ENCODE measurements around the gene FAM163B.

Gene FAM163B

GRCh38 chr9:133634081-133634691 lies 25.0 kb upstream of the FAM163B start:
- Histone ChIP-seq H4K20me1 (ENCODE audit: control insufficient read depth, insufficient read depth, low read depth, low read length) (no peaks in the 10 kb centered on the region), H3K9me2 (replicated peaks; ENCODE audit: control insufficient read depth, low read length) (no peaks in the 10 kb centered on the region), H3K36me3 (ENCODE audit: control insufficient read depth, low read length) (no peaks in the 10 kb centered on the region), H3K4me2 (ENCODE audit: low read length) (no peak overlapping the region), H3F3A (ENCODE audit: control insufficient read depth, insufficient read depth) (no peaks in the 10 kb centered on the region), H3K9me3 (ENCODE audit: control insufficient read depth, insufficient read depth, low read length) (no peaks in the 10 kb centered on the region), H3K79me2 (ENCODE audit: control insufficient read depth, low read length) (no peaks in the 10 kb centered on the region), H3K27me3 (ENCODE audit: control insufficient read depth, low read length) (no peaks in the 10 kb centered on the region; the same call in 1 of the 2 replicates), H3K4me3 (ENCODE audit: low read length) (no peak overlapping the region), H3K4me1 (ENCODE audit: control insufficient read depth, low read length) (no peaks in the 10 kb centered on the region), H3K27ac (ENCODE audit: low read depth, low read length) (no peak overlapping the region)
- TF ChIP-seq CTCF (IDR thresholded peaks at IDR 0.05; ENCODE audit: low read depth, low read length, poor library complexity, severe bottlenecking), result no peak
- no peak for TF ChIP-seq EZH2phosphoT487 (IDR thresholded peaks at IDR 0.05; ENCODE audit: borderline replicate concordance, low read length)

- no peak overlapping the region for H3K27ac ChIP-seq (ENCODE audit: low read depth, low read length)
- H3K4me1 ChIP-seq (ENCODE audit: control insufficient read depth, low read length), result no peaks in the 10 kb centered on the region
- TF ChIP-seq EZH2phosphoT487 (IDR thresholded peaks at IDR 0.05; ENCODE audit: borderline replicate concordance, low read length), result no peak
- no peak for TF ChIP-seq CTCF (IDR thresholded peaks at IDR 0.05; ENCODE audit: low read depth, low read length, poor library complexity, severe bottlenecking)
- no peaks in the 10 kb centered on the region for H3K9me2 ChIP-seq (replicated peaks; ENCODE audit: control insufficient read depth, low read length)
- H3K36me3 ChIP-seq (ENCODE audit: control insufficient read depth, low read length), result no peaks in the 10 kb centered on the region
- no peaks in the 10 kb centered on the region for H3K79me2 ChIP-seq (ENCODE audit: control insufficient read depth, low read length)
- H3K4me2 ChIP-seq (ENCODE audit: low read length), result no peak overlapping the region
- H3K9me3 ChIP-seq (ENCODE audit: control insufficient read depth, insufficient read depth, low read length), result no peaks in the 10 kb centered on the region
- H3K4me3 ChIP-seq (ENCODE audit: low read length), result no peak overlapping the region
- H4K20me1 ChIP-seq (ENCODE audit: control insufficient read depth, insufficient read depth, low read depth, low read length), result no peaks in the 10 kb centered on the region
- H3F3A ChIP-seq (ENCODE audit: control insufficient read depth, insufficient read depth), result no peaks in the 10 kb centered on the region
- H3K27me3 ChIP-seq (ENCODE audit: control insufficient read depth, low read length), result no peaks in the 10 kb centered on the region; the same call in 1 of the 2 replicates
Measured at GRCh38 chr9:133633681-133634080, 24.5 kb upstream of the FAM163B start.

- no peak overlapping the region for H3K4me3 ChIP-seq (ENCODE audit: low read length)
- no peak overlapping the region for H3K4me2 ChIP-seq (ENCODE audit: low read length)
- TF ChIP-seq EZH2phosphoT487 (IDR thresholded peaks at IDR 0.05; ENCODE audit: borderline replicate concordance, low read length) (no peak), CTCF (IDR thresholded peaks at IDR 0.05; ENCODE audit: low read depth, low read length, poor library complexity, severe bottlenecking) (no peak)
- no peaks in the 10 kb centered on the region for H3K36me3 ChIP-seq (ENCODE audit: control insufficient read depth, low read length)
- H3K27ac ChIP-seq (ENCODE audit: low read depth, low read length), result no peak overlapping the region
- no peaks in the 10 kb centered on the region for H3K4me1 ChIP-seq (ENCODE audit: control insufficient read depth, low read length)
- no peaks in the 10 kb centered on the region for H3K9me3 ChIP-seq (ENCODE audit: control insufficient read depth, insufficient read depth, low read length)
- no peaks in the 10 kb centered on the region for H3F3A ChIP-seq (ENCODE audit: control insufficient read depth, insufficient read depth)
- H3K27me3 ChIP-seq (ENCODE audit: control insufficient read depth, low read length), result no peaks in the 10 kb centered on the region; the same call in 1 of the 2 replicates
- no peaks in the 10 kb centered on the region for H3K79me2 ChIP-seq (ENCODE audit: control insufficient read depth, low read length)
- H3K9me2 ChIP-seq (replicated peaks; ENCODE audit: control insufficient read depth, low read length), result no peaks in the 10 kb centered on the region
- no peaks in the 10 kb centered on the region for H4K20me1 ChIP-seq (ENCODE audit: control insufficient read depth, insufficient read depth, low read depth, low read length)
Measured at GRCh38 chr9:133632806-133633680, 23.9 kb upstream of the FAM163B start.

Measured in DOHH2 (cell line).